Body of pancreas (tissue), 4 donors: Measurements from ENCODE around the gene MTPN.

Source experiments
- CTCF ChIP-seq, 7 experiments: fragments of 450-650 bp in 4 of 7; fragments of 200-600 bp in 3 of 7; sonication (generic) in 3 of 7; IDR thresholded peaks; one replicate each; pipeline ENCODE4 v1.5.1; 2016 to 2019; ENCODE audit warnings: antibody characterized with exemption in 7 of 7
- POLR2A ChIP-seq, 3 donors: fragments of 450-650 bp; IDR thresholded peaks; one replicate each; pipeline ENCODE4 v1.6.1; 2016; ENCODE audit warnings: antibody characterized with exemption in 3 of 3, mild to moderate bottlenecking in 2 of 3

- TF ChIP-seq POLR2A (IDR thresholded peaks at IDR 0.05) = no peak
- no peak for TF ChIP-seq CTCF (IDR thresholded peaks at IDR 0.05)
These were observed 2.9 kb upstream of the MTPN start for GRCh38 chr7:135980012-135980551.
